HEK293 (cell line): Measurements from ENCODE around the gene AUH.

Experiments
- CTCF ChIA-PET: fragments of 350-600 bp; formaldehyde crosslinking; extraction: SDS; loops from one replicate; lab custom pipeline; 2021; ENCODE audit warnings: antibody characterized with exemption; lab: Yijun Ruan, JAX
- POLR2A ChIA-PET: fragments of 300-600 bp; formaldehyde crosslinking; extraction: SDS; loops from one replicate; lab custom pipeline; 2020; ENCODE audit warnings: antibody characterized with exemption, inconsistent platforms; lab: Yijun Ruan, JAX
- H3K27ac ChIP-seq: fragments of 200-500 bp; sonication (Bioruptor generic); 2 replicates; pipeline ENCODE4 v1.5.1; 2014; ENCODE audit warnings: low read depth, low read length, control low read depth, inconsistent platforms; ENCODE audit errors: extremely low read depth
- H3K36me3 ChIP-seq, 2 experiments: fragments of 200-500 bp in 1 of 2; sonication (Bioruptor generic) in 1 of 2; 1 replicate in 1 of 2; 2 replicates in 1 of 2; pipeline ENCODE4 v1.5.1; 2014 to 2017; ENCODE audit warnings: inconsistent platforms in 2 of 2, low read length in 2 of 2; ENCODE audit not compliant: control insufficient read depth in 2 of 2, insufficient read depth in 1 of 2
- H3K4me1 ChIP-seq: fragments of 200-500 bp; sonication (Bioruptor generic); 2 replicates; pipeline ENCODE4 v1.5.1; 2014; ENCODE audit warnings: mild to moderate bottlenecking, low read length, inconsistent platforms; ENCODE audit not compliant: control insufficient read depth, insufficient read depth
- H3K4me3 ChIP-seq: 2 replicates; pipeline ENCODE4 v1.5.1; 2011; ENCODE audit warnings: low read depth, mild to moderate bottlenecking, control low read depth, low read length, moderate library complexity
- H3K9me3 ChIP-seq: fragments of 200-500 bp; sonication (Bioruptor generic); 2 replicates; pipeline ENCODE4 v1.5.1; 2014; ENCODE audit warnings: low read depth, low read length, inconsistent platforms; ENCODE audit not compliant: control insufficient read depth, insufficient read depth
- MYNN ChIP-seq: fragments of 450-650 bp; formaldehyde crosslinking; IDR thresholded peaks from 2 replicates; pipeline ENCODE4 v1.5.1; 2016; ENCODE audit warnings: missing biosample characterization, missing genetic modification characterization, borderline replicate concordance
- SALL2 ChIP-seq: fragments of 450-650 bp; formaldehyde crosslinking; IDR thresholded peaks from 2 replicates; pipeline ENCODE4 v1.5.0; 2017; ENCODE audit warnings: missing biosample characterization, mild to moderate bottlenecking, missing genetic modification characterization, borderline replicate concordance
- SP2 ChIP-seq: fragments of 450-650 bp; formaldehyde crosslinking; IDR thresholded peaks from 2 replicates; pipeline ENCODE4 v1.5.1; 2016; ENCODE audit warnings: missing biosample characterization, missing genetic modification characterization
- ZBTB21 ChIP-seq: fragments of 450-650 bp; formaldehyde crosslinking; IDR thresholded peaks from 2 replicates; pipeline ENCODE4 v1.5.1; 2017; ENCODE audit warnings: missing biosample characterization, missing genetic modification characterization
- ZNF10 ChIP-seq: fragments of 450-650 bp; formaldehyde crosslinking; IDR thresholded peaks from 2 replicates; pipeline ENCODE4 v1.5.1; 2017; ENCODE audit warnings: missing biosample characterization, missing genetic modification characterization
- ZNF2 ChIP-seq: fragments of 450-650 bp; formaldehyde crosslinking; IDR thresholded peaks from 2 replicates; pipeline ENCODE4 v1.5.1; 2016; ENCODE audit warnings: missing biosample characterization, missing genetic modification characterization
- ZNF221 ChIP-seq: fragments of 450-650 bp; formaldehyde crosslinking; IDR thresholded peaks from 2 replicates; pipeline ENCODE4 v1.5.1; 2017; ENCODE audit warnings: missing biosample characterization, missing genetic modification characterization, borderline replicate concordance
- ZNF248 ChIP-seq: fragments of 450-650 bp; formaldehyde crosslinking; IDR thresholded peaks from 2 replicates; pipeline ENCODE4 v1.5.1; 2017; ENCODE audit warnings: missing biosample characterization, missing genetic modification characterization
- ZNF280C ChIP-seq: fragments of 450-650 bp; formaldehyde crosslinking; IDR thresholded peaks from 2 replicates; pipeline ENCODE4 v1.5.1; 2016; ENCODE audit warnings: missing biosample characterization, missing genetic modification characterization
- ZNF37A ChIP-seq: fragments of 450-650 bp; IDR thresholded peaks from 2 replicates; pipeline ENCODE4 v1.5.1; 2018; ENCODE audit warnings: missing biosample characterization, missing genetic modification characterization
- ZNF513 ChIP-seq: fragments of 450-650 bp; IDR thresholded peaks from 2 replicates; pipeline ENCODE4 v1.5.1; 2018; ENCODE audit warnings: missing biosample characterization, missing genetic modification characterization
- ZNF624 ChIP-seq: fragments of 450-650 bp; formaldehyde crosslinking; IDR thresholded peaks from 2 replicates; pipeline ENCODE4 v1.5.1; 2017; ENCODE audit warnings: missing biosample characterization, missing genetic modification characterization
- ZNF837 ChIP-seq: fragments of 450-650 bp; formaldehyde crosslinking; IDR thresholded peaks from 2 replicates; pipeline ENCODE4 v1.5.1; 2016; ENCODE audit warnings: missing biosample characterization, missing genetic modification characterization
- TF ChIP-seq, protein P1 (sequence below): fragments of 450-650 bp; formaldehyde crosslinking; IDR thresholded peaks from 2 replicates; pipeline ENCODE4 v1.5.1; 2016; ENCODE audit warnings: missing biosample characterization, missing genetic modification characterization, borderline replicate concordance

AUH gene

GRCh38 chr9:91315191-91315590 lies 46.5 kb downstream of the AUH start:
- POLR2A ChIA-PET, result no interaction called here
- H3K27ac ChIP-seq, result no peak overlapping the region
- no peak overlapping the region for H3K4me3 ChIP-seq
- H3K4me1 ChIP-seq, result no peaks in the 10 kb centered on the region
- H3K36me3 ChIP-seq, result peaks cover 0 to under 1% of the 10 kb centered on the region in 2 experiments; a peak in 1 of 3 replicates
- CTCF ChIA-PET, result interaction anchor here (0.6 to 1.2 kb wide), 4 partner anchors 21 to 420 kb away, joined by 3 to 4 read pairs (median 4); no protein-coding TSS in a partner anchor
- TF ChIP-seq, protein P1, sequence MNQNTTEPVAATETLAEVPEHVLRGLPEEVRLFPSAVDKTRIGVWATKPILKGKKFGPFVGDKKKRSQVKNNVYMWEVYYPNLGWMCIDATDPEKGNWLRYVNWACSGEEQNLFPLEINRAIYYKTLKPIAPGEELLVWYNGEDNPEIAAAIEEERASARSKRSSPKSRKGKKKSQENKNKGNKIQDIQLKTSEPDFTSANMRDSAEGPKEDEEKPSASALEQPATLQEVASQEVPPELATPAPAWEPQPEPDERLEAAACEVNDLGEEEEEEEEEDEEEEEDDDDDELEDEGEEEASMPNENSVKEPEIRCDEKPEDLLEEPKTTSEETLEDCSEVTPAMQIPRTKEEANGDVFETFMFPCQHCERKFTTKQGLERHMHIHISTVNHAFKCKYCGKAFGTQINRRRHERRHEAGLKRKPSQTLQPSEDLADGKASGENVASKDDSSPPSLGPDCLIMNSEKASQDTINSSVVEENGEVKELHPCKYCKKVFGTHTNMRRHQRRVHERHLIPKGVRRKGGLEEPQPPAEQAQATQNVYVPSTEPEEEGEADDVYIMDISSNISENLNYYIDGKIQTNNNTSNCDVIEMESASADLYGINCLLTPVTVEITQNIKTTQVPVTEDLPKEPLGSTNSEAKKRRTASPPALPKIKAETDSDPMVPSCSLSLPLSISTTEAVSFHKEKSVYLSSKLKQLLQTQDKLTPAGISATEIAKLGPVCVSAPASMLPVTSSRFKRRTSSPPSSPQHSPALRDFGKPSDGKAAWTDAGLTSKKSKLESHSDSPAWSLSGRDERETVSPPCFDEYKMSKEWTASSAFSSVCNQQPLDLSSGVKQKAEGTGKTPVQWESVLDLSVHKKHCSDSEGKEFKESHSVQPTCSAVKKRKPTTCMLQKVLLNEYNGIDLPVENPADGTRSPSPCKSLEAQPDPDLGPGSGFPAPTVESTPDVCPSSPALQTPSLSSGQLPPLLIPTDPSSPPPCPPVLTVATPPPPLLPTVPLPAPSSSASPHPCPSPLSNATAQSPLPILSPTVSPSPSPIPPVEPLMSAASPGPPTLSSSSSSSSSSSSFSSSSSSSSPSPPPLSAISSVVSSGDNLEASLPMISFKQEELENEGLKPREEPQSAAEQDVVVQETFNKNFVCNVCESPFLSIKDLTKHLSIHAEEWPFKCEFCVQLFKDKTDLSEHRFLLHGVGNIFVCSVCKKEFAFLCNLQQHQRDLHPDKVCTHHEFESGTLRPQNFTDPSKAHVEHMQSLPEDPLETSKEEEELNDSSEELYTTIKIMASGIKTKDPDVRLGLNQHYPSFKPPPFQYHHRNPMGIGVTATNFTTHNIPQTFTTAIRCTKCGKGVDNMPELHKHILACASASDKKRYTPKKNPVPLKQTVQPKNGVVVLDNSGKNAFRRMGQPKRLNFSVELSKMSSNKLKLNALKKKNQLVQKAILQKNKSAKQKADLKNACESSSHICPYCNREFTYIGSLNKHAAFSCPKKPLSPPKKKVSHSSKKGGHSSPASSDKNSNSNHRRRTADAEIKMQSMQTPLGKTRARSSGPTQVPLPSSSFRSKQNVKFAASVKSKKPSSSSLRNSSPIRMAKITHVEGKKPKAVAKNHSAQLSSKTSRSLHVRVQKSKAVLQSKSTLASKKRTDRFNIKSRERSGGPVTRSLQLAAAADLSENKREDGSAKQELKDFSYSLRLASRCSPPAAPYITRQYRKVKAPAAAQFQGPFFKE, result no peak
- TF ChIP-seq ZNF10 (tag by site-specific recombination) (no peak), ZBTB21 (tag by site-specific recombination) (no peak), ZNF37A (tag by site-specific recombination) (no peak), ZNF513 (tag by site-specific recombination) (no peak), ZNF624 (no peak)
- H3K9me3 ChIP-seq, result no peaks in the 10 kb centered on the region

GRCh38 chr9:91312717-91313325 lies 48.9 kb downstream of the AUH start:
- POLR2A ChIA-PET, result no interaction called here
- H3K9me3 ChIP-seq, result no peaks in the 10 kb centered on the region
- H3K4me3 ChIP-seq, result no peak overlapping the region
- TF ChIP-seq SP2 (tag by site-specific recombination), result no peak
- TF ChIP-seq ZNF221 (tag by site-specific recombination), result no peak
- no peak for TF ChIP-seq ZNF280C (tag by site-specific recombination)
- no peak for TF ChIP-seq ZNF248
- TF ChIP-seq ZNF2 (tag by site-specific recombination), result no peak
- TF ChIP-seq ZNF37A (tag by site-specific recombination), result no peak
- no peak for TF ChIP-seq MYNN (tag by site-specific recombination)
- no peak for TF ChIP-seq SALL2 (tag by site-specific recombination)
- no peak for TF ChIP-seq ZNF837
- H3K4me1 ChIP-seq, result no peaks in the 10 kb centered on the region
- CTCF ChIA-PET, result no interaction called here
- H3K36me3 ChIP-seq, result peaks cover 0 to 3% of the 10 kb centered on the region in 2 experiments; a peak in 1 of 3 replicates
- no peak overlapping the region for H3K27ac ChIP-seq
